ENCODE results near the gene MYOG.
A peak's percentile ranks its signal among the peaks of the same experiment; 100 is the strongest.

The MYOG gene

GRCh38 chr1:203077956-203078355 is 7.9 kb downstream of the MYOG start:
- DNase-seq = no peak
- no peak for TF ChIP-seq GATA1 (IDR thresholded peaks at IDR 0.05; ENCODE audit: low read depth, low read length)
- TF ChIP-seq POLR2A (IDR thresholded peaks at IDR 0.05; ENCODE audit: low read length) = no peak

GRCh38 chr1:203077367-203077766 is 8.4 kb downstream of the MYOG start:
- TF ChIP-seq POLR2A (IDR thresholded peaks at IDR 0.05; ENCODE audit: low read length) (no peak), GATA1 (IDR thresholded peaks at IDR 0.05; ENCODE audit: low read depth, low read length) (no peak)
- DNase-seq = no peak

DNA sequence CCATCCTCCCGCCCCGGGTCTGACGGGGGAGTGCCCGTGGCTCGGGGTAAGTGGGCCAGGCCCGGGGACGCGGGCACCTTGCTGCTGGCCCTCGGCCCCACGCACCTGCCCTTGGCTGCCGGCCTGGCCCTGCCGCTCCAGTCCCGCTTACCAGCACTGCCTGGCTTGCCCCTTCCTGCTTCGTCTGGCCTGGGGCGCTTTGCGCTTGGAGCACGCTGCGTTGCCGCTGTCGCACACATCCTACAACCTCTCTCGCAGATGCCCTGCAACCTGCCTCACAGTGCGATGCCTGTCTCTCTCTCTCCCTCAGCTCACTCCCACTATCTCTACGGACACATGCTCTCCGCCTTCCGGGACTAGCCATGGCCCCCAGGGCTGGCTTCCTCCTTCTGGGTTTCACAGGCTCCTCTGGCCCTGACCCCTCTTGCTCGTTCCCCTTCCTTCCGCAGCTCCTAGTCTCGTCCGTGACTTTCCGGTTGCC is 9.7 kb downstream of the MYOG start:
- no peak for DNase-seq
- TF ChIP-seq GATA1 (IDR thresholded peaks at IDR 0.05; ENCODE audit: low read depth, low read length) (no peak), POLR2A (IDR thresholded peaks at IDR 0.05; ENCODE audit: low read length) (no peak)

- TF ChIP-seq GATA1 (IDR thresholded peaks at IDR 0.05; ENCODE audit: low read depth, low read length) (no peak), POLR2A (IDR thresholded peaks at IDR 0.05; ENCODE audit: low read length) (no peak)
- DNase-seq = no peak
Measured at GRCh38 chr1:203075236-203076030, 10.4 kb downstream of the MYOG start.

GRCh38 chr1:203074610-203075009 is 11.2 kb downstream of the MYOG start:
- DNase-seq = no peak
- TF ChIP-seq POLR2A (IDR thresholded peaks at IDR 0.05; ENCODE audit: low read length) (no peak), GATA1 (IDR thresholded peaks at IDR 0.05; ENCODE audit: low read depth, low read length) (no peak)

GRCh38 chr1:203073469-203073868 is 12.3 kb downstream of the MYOG start:
- no peak for TF ChIP-seq POLR2A (IDR thresholded peaks at IDR 0.05; ENCODE audit: low read length)
- TF ChIP-seq GATA1 (IDR thresholded peaks at IDR 0.05; ENCODE audit: low read depth, low read length) = no peak
- DNase-seq = no peak

DNA sequence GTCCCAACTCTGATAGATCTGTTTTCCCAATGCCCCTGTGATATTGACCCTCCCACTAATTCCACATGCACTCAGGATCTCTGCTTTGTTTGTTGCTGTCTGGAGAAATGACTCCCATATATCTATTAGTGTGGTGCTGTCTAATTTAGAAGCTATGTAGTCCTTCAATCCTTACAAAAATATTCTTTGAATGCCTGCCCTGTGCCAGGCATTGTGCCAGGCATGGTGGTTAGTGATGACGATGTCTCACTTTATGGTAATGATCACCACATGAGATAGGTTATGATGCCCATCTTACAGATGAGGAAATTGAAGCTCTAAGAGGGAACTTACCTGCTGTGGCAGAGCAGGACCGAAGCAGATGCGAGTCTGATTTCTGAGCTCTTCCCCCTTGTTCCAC is 12.9 kb downstream of the MYOG start:
- DNase-seq = no peak
- TF ChIP-seq GATA1 (IDR thresholded peaks at IDR 0.05; ENCODE audit: low read depth, low read length) = no peak
- TF ChIP-seq POLR2A (IDR thresholded peaks at IDR 0.05; ENCODE audit: low read length) = no peak

DNA sequence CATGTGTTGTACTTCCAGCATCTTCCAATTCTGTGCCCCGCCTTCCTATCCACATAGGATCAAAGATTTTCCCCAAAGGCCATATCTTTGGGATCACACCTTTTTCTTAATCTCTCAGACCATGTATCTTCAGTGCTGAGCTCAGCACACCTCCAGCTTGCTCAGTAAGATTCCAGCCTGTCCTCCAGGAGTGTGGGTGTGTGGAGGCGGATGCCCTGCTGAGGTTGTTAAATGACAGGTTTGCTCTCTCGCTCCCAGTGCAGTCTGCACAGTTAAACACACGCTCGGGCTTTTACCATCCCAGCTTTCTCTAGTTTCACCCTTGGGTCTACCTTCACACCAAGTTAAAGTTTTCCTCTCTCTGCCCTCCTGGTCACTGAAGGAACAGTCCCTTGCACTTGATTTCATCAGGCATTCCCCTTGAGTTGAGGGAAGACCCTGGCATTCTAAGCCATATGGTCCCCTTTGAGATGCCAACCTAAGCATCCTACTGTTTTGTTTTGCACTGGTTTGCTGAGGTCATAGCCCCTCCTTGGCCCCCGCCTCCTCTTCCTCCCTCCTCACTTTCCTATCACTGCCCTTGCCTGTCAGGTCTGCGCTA is 13.7 kb downstream of the MYOG start:
- peak in 1 of 2 experiments; percentile 13 for DNase-seq
- no peak for TF ChIP-seq GATA1 (IDR thresholded peaks at IDR 0.05; ENCODE audit: low read depth, low read length)
- no peak for TF ChIP-seq POLR2A (IDR thresholded peaks at IDR 0.05; ENCODE audit: low read length)

- TF ChIP-seq GATA1 (IDR thresholded peaks at IDR 0.05; ENCODE audit: low read depth, low read length) = no peak
- TF ChIP-seq POLR2A (IDR thresholded peaks at IDR 0.05; ENCODE audit: low read length) = no peak
- no peak for DNase-seq
Measured at GRCh38 chr1:203069030-203069747, 16.6 kb downstream of the MYOG start.

GRCh38 chr1:203066965-203067364 is 18.8 kb downstream of the MYOG start:
- no peak for TF ChIP-seq GATA1 (IDR thresholded peaks at IDR 0.05; ENCODE audit: low read depth, low read length)
- no peak for TF ChIP-seq POLR2A (IDR thresholded peaks at IDR 0.05; ENCODE audit: low read length)
- DNase-seq = no peak

- no peak for TF ChIP-seq POLR2A (IDR thresholded peaks at IDR 0.05; ENCODE audit: low read length)
- no peak for TF ChIP-seq GATA1 (IDR thresholded peaks at IDR 0.05; ENCODE audit: low read depth, low read length)
- DNase-seq = no peak
Measured at GRCh38 chr1:203065986-203066385, 19.8 kb downstream of the MYOG start.

- no peak for DNase-seq
- TF ChIP-seq GATA1 (IDR thresholded peaks at IDR 0.05; ENCODE audit: low read depth, low read length) = no peak
Measured at GRCh38 chr1:203065191-203065590, 20.6 kb downstream of the MYOG start.

DNA sequence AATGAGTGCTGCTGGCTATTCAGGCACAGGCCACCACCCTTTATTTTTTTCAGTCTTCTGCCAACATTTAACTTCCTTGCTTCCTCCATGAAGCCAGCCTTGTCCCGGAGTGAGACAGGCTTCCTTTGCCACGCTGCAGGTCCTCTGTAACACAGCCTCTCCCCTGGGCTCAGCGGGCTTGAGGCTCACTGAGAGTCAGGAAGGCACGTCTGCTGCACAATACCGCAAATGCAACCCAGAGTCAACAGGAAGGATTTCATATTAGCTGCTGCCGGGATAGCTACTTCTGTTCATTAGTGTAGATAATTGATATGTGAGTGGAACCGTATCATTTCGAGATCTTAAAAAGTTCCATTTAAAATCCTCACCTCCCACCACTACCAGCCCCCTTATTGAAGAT is 22.5 kb downstream of the MYOG start:
- DNase-seq = no peak
- TF ChIP-seq POLR2A (IDR thresholded peaks at IDR 0.05; ENCODE audit: low read length) = no peak
- TF ChIP-seq GATA1 (IDR thresholded peaks at IDR 0.05; ENCODE audit: low read depth, low read length) = no peak

GRCh38 chr1:203060115-203060514 is 25.7 kb downstream of the MYOG start:
- DNase-seq = no peak
- no peak for TF ChIP-seq GATA1 (IDR thresholded peaks at IDR 0.05; ENCODE audit: low read depth, low read length)
- no peak for TF ChIP-seq POLR2A (IDR thresholded peaks at IDR 0.05; ENCODE audit: low read length)
